ENCODE data around the gene NID2.

NID2 gene

GRCh38 chr14:52002542-52002941, 66.3 kb downstream of the NID2 start:
- TF ChIP-seq EZH2phosphoT487 (IDR thresholded peaks at IDR 0.05; ENCODE audit: low read depth) (no peak), CTCF (IDR thresholded peaks at IDR 0.05; ENCODE audit: low read depth, low read length) (no peak)
- no peak overlapping the region for H2AFZ ChIP-seq (ENCODE audit: low read depth, low read length)
- H3K27me3 ChIP-seq (ENCODE audit: low read depth, low read length): no peaks in the 10 kb centered on the region
- H4K20me1 ChIP-seq (ENCODE audit: insufficient read depth, low read length): no peaks in the 10 kb centered on the region
- no peak overlapping the region for H3K9ac ChIP-seq (ENCODE audit: low read length)
- peaks cover 3% of the 10 kb centered on the region; the same call in 1 of the 2 replicates for H3K79me2 ChIP-seq (ENCODE audit: low read length)
- H3K4me3 ChIP-seq (ENCODE audit: low read length): no peak overlapping the region
- H3K4me1 ChIP-seq (ENCODE audit: low read length): no peaks in the 10 kb centered on the region
- peaks cover 80% of the 10 kb centered on the region for H3K36me3 ChIP-seq (replicated peaks; ENCODE audit: low read depth, low read length)
- H3K4me2 ChIP-seq (ENCODE audit: low read length): no peak overlapping the region
- no peak overlapping the region for H3K27ac ChIP-seq (ENCODE audit: low read length)
- no peaks in the 10 kb centered on the region for H3K9me3 ChIP-seq (ENCODE audit: insufficient read depth, low read length)

GRCh38 chr14:52000696-52001095, 68.2 kb downstream of the NID2 start:
- Histone ChIP-seq H3K27me3 (ENCODE audit: low read depth, low read length) (no peaks in the 10 kb centered on the region), H3K79me2 (ENCODE audit: low read length) (peaks cover 12% of the 10 kb centered on the region), H3K4me2 (ENCODE audit: low read length) (no peak overlapping the region), H4K20me1 (ENCODE audit: insufficient read depth, low read length) (no peaks in the 10 kb centered on the region; the same call in 1 of the 2 replicates), H3K4me1 (ENCODE audit: low read length) (no peaks in the 10 kb centered on the region), H3K9ac (ENCODE audit: low read length) (no peak overlapping the region), H3K36me3 (replicated peaks; ENCODE audit: low read depth, low read length) (peaks cover 74% of the 10 kb centered on the region), H3K4me3 (ENCODE audit: low read length) (no peak overlapping the region), H3K27ac (ENCODE audit: low read length) (no peak overlapping the region), H2AFZ (ENCODE audit: low read depth, low read length) (no peak overlapping the region), H3K9me3 (ENCODE audit: insufficient read depth, low read length) (no peaks in the 10 kb centered on the region)
- TF ChIP-seq CTCF (IDR thresholded peaks at IDR 0.05; ENCODE audit: low read depth, low read length) (no peak), EZH2phosphoT487 (IDR thresholded peaks at IDR 0.05; ENCODE audit: low read depth) (no peak)

- Histone ChIP-seq H2AFZ (ENCODE audit: low read depth, low read length) (no peak overlapping the region), H3K4me2 (ENCODE audit: low read length) (no peak overlapping the region), H3K4me3 (ENCODE audit: low read length) (no peak overlapping the region), H3K79me2 (ENCODE audit: low read length) (peaks cover 16% of the 10 kb centered on the region), H3K36me3 (replicated peaks; ENCODE audit: low read depth, low read length) (peaks cover 73% of the 10 kb centered on the region), H3K9ac (ENCODE audit: low read length) (no peak overlapping the region), H4K20me1 (ENCODE audit: insufficient read depth, low read length) (no peaks in the 10 kb centered on the region; the same call in 1 of the 2 replicates), H3K27me3 (ENCODE audit: low read depth, low read length) (no peaks in the 10 kb centered on the region), H3K4me1 (ENCODE audit: low read length) (no peaks in the 10 kb centered on the region), H3K27ac (ENCODE audit: low read length) (no peak overlapping the region), H3K9me3 (ENCODE audit: insufficient read depth, low read length) (no peaks in the 10 kb centered on the region)
- TF ChIP-seq EZH2phosphoT487 (IDR thresholded peaks at IDR 0.05; ENCODE audit: low read depth) (no peak), CTCF (IDR thresholded peaks at IDR 0.05; ENCODE audit: low read depth, low read length) (no peak)
Measured at GRCh38 chr14:52000019-52000582, 68.8 kb downstream of the NID2 start.

GRCh38 chr14:51999084-51999483, 69.8 kb downstream of the NID2 start:
- H3K4me1 ChIP-seq (ENCODE audit: low read length): peaks cover under 1% of the 10 kb centered on the region; the same call in 1 of the 2 replicates
- H3K9me3 ChIP-seq (ENCODE audit: insufficient read depth, low read length): no peaks in the 10 kb centered on the region
- H3K27me3 ChIP-seq (ENCODE audit: low read depth, low read length): no peaks in the 10 kb centered on the region
- no peak overlapping the region for H3K4me3 ChIP-seq (ENCODE audit: low read length)
- H3K4me2 ChIP-seq (ENCODE audit: low read length): no peak overlapping the region
- peaks cover 26% of the 10 kb centered on the region for H3K79me2 ChIP-seq (ENCODE audit: low read length)
- peaks cover 78% of the 10 kb centered on the region for H3K36me3 ChIP-seq (replicated peaks; ENCODE audit: low read depth, low read length)
- H3K9ac ChIP-seq (ENCODE audit: low read length): no peak overlapping the region
- H4K20me1 ChIP-seq (ENCODE audit: insufficient read depth, low read length): peaks cover under 1% of the 10 kb centered on the region
- TF ChIP-seq CTCF (IDR thresholded peaks at IDR 0.05; ENCODE audit: low read depth, low read length): no peak
- no peak overlapping the region for H2AFZ ChIP-seq (ENCODE audit: low read depth, low read length)
- H3K27ac ChIP-seq (ENCODE audit: low read length): no peak overlapping the region
